ENCODE results near the gene CCDC30.

GRCh38 chr1:42700006-42700405 lies 236.9 kb downstream of the CCDC30 start:
- TF ChIP-seq, protein P1, sequence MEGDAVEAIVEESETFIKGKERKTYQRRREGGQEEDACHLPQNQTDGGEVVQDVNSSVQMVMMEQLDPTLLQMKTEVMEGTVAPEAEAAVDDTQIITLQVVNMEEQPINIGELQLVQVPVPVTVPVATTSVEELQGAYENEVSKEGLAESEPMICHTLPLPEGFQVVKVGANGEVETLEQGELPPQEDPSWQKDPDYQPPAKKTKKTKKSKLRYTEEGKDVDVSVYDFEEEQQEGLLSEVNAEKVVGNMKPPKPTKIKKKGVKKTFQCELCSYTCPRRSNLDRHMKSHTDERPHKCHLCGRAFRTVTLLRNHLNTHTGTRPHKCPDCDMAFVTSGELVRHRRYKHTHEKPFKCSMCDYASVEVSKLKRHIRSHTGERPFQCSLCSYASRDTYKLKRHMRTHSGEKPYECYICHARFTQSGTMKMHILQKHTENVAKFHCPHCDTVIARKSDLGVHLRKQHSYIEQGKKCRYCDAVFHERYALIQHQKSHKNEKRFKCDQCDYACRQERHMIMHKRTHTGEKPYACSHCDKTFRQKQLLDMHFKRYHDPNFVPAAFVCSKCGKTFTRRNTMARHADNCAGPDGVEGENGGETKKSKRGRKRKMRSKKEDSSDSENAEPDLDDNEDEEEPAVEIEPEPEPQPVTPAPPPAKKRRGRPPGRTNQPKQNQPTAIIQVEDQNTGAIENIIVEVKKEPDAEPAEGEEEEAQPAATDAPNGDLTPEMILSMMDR (IDR thresholded peaks at IDR 0.05): no peak
- no peak for TF ChIP-seq POLR2A (IDR thresholded peaks at IDR 0.05)

All from uterus (tissue), 2 donors.